Activated CD4-positive, alpha-beta T cell treated with anti-CD3 and anti-CD28 coated beads for 36 hours (primary cell): ENCODE data around the gene NARS2. TPM values are rescaled to one million over a fixed set of nuclear protein-coding genes. Genes with fewer than 3 reads are reported as not detected.

ENCODE experiments used
- ATAC-seq: fragments of 200-7000 bp; cut with Tn5 transposase; one replicate; pipeline ENCODE4 v1.10.0; 2021; ENCODE audit warnings: mild to moderate bottlenecking, moderate library complexity
- CTCF ChIA-PET: fragments of 350-600 bp; sonication (Branson Sonifier 250); formaldehyde crosslinking; loops from one replicate; lab custom pipeline; 2021; ENCODE audit warnings: antibody characterized with exemption; lab: Charles Lee
- POLR2A ChIA-PET: fragments of 350-600 bp; sonication (Branson Sonifier 250); formaldehyde crosslinking; loops from one replicate; lab custom pipeline; 2021; ENCODE audit warnings: antibody characterized with exemption, inconsistent platforms; lab: Charles Lee
- DNase-seq: peaks from one replicate; pipeline ENCODE4 v3.0.0-alpha.2; 2020
- H3K27ac Mint-ChIP-seq: one replicate; pipeline ENCODE4 v1.8.0; 2021; ENCODE audit warnings: mixed read lengths
- H3K27me3 Mint-ChIP-seq: one replicate; pipeline ENCODE4 v1.8.0; 2021; ENCODE audit warnings: mixed read lengths
- H3K36me3 Mint-ChIP-seq: one replicate; pipeline ENCODE4 v1.8.0; 2021; ENCODE audit warnings: low read depth, mixed read lengths
- H3K4me1 Mint-ChIP-seq: one replicate; pipeline ENCODE4 v1.8.0; 2021; ENCODE audit warnings: mixed read lengths
- H3K4me3 Mint-ChIP-seq: one replicate; pipeline ENCODE4 v1.8.0; 2021; ENCODE audit warnings: mild to moderate bottlenecking, moderate library complexity, mixed read lengths
- H3K9me3 Mint-ChIP-seq: one replicate; pipeline ENCODE4 v1.8.0; 2021; ENCODE audit warnings: low read depth, mixed read lengths
- intact Hi-C, 2 experiments: fragments of 100-400 bp; cut with DNase I in 1 of 2; cut with micrococcal nuclease in 1 of 2; formaldehyde crosslinking; loops; one replicate each; pipeline versions ENCODE4 v1.14.2 to v1.15.1; 2022 to 2024; cut with DNase I, micrococcal nuclease
- total RNA-seq, 2 experiments: library from RNA; stranded (reverse); gene quantifications; one replicate each; pipeline ENCODE4 v1.2.3, GENCODE V29; 2021

The NARS2 gene
- total RNA-seq, 2 experiments from 2014 or later = 22.9 to 33.4 TPM

GRCh38 chr11:78542007-78542406 is 32.7 kb downstream of the NARS2 start:
- ATAC-seq = no peak
- ChIA-PET CTCF (no interaction called here), POLR2A (no interaction called here)
- no peak for DNase-seq
- intact Hi-C loops = no loop called here
- H3K4me3 Mint-ChIP-seq = no peak overlapping the region
- peaks cover 18% of the 10 kb centered on the region for H3K36me3 Mint-ChIP-seq
- no peaks in the 10 kb centered on the region for H3K9me3 Mint-ChIP-seq
- H3K27ac Mint-ChIP-seq = no peak overlapping the region
- H3K4me1 Mint-ChIP-seq = peaks cover 9% of the 10 kb centered on the region
- H3K27me3 Mint-ChIP-seq = no peaks in the 10 kb centered on the region

- CTCF ChIA-PET = interaction anchor here (1.0 kb wide), 1 partner anchor 42 kb away, joined by 5 read pairs; no protein-coding TSS in a partner anchor
- peaks cover 16% of the 10 kb centered on the region for H3K36me3 Mint-ChIP-seq
Measured at GRCh38 chr11:78541537-78541936, 33.1 kb downstream of the NARS2 start.

GRCh38 chr11:78540256-78540655 is 34.4 kb downstream of the NARS2 start:
- CTCF ChIA-PET = no interaction called here
- H3K27me3 Mint-ChIP-seq = no peaks in the 10 kb centered on the region
- no peak overlapping the region for H3K4me3 Mint-ChIP-seq
- DNase-seq = no peak
- peaks cover 9% of the 10 kb centered on the region for H3K4me1 Mint-ChIP-seq
- POLR2A ChIA-PET = no interaction called here
- ATAC-seq = no peak
- H3K36me3 Mint-ChIP-seq = peaks cover 16% of the 10 kb centered on the region
- intact Hi-C loops = no loop called here
- H3K9me3 Mint-ChIP-seq = no peaks in the 10 kb centered on the region
- H3K27ac Mint-ChIP-seq = no peak overlapping the region

More at GRCh38 chr11:78541537-78541936, 33.1 kb downstream of the NARS2 start:
- ATAC-seq = no peak
- no peak for DNase-seq
- Mint-ChIP-seq H3K27me3 (no peaks in the 10 kb centered on the region), H3K9me3 (no peaks in the 10 kb centered on the region), H3K4me3 (no peak overlapping the region), H3K4me1 (peaks cover 9% of the 10 kb centered on the region), H3K27ac (no peak overlapping the region)
- intact Hi-C loops = no loop called here
- POLR2A ChIA-PET = no interaction called here

GRCh38 chr11:78539506-78539905 is 35.2 kb downstream of the NARS2 start:
- H3K27ac Mint-ChIP-seq = no peak overlapping the region
- H3K4me3 Mint-ChIP-seq = no peak overlapping the region
- no peaks in the 10 kb centered on the region for H3K9me3 Mint-ChIP-seq
- ChIA-PET POLR2A (no interaction called here), CTCF (no interaction called here)
- intact Hi-C loops = no loop called here
- ATAC-seq (no peak), DNase-seq (no peak)
- no peaks in the 10 kb centered on the region for H3K27me3 Mint-ChIP-seq
- H3K36me3 Mint-ChIP-seq = peaks cover 14% of the 10 kb centered on the region
- peaks cover 9% of the 10 kb centered on the region for H3K4me1 Mint-ChIP-seq

GRCh38 chr11:78536933-78537332 is 37.7 kb downstream of the NARS2 start:
- ChIA-PET CTCF (interaction anchor here (0.8 to 1.0 kb wide), 2 partner anchors 121 to 979 kb away, joined by 3 to 4 read pairs; no protein-coding TSS in a partner anchor), POLR2A (no interaction called here)
- H3K4me3 Mint-ChIP-seq = no peak overlapping the region
- intact Hi-C loops = no loop called here
- DNase-seq (no peak), ATAC-seq (no peak)
- no peak overlapping the region for H3K27ac Mint-ChIP-seq
- no peaks in the 10 kb centered on the region for H3K9me3 Mint-ChIP-seq
- no peaks in the 10 kb centered on the region for H3K27me3 Mint-ChIP-seq
- peaks cover 1% of the 10 kb centered on the region for H3K4me1 Mint-ChIP-seq
- H3K36me3 Mint-ChIP-seq = peaks cover 13% of the 10 kb centered on the region

- Mint-ChIP-seq H3K27ac (no peak overlapping the region), H3K4me1 (no peaks in the 10 kb centered on the region), H3K4me3 (no peak overlapping the region), H3K9me3 (no peaks in the 10 kb centered on the region), H3K36me3 (peaks cover 13% of the 10 kb centered on the region), H3K27me3 (no peaks in the 10 kb centered on the region)
- POLR2A ChIA-PET = no interaction called here
- CTCF ChIA-PET = interaction anchor here (0.6 to 1.2 kb wide), 3 partner anchors 30 to 1231 kb away, joined by 3 to 4 read pairs (median 3); no protein-coding TSS in a partner anchor
- DNase-seq (no peak), ATAC-seq (no peak)
- intact Hi-C loops = no loop called here
Measured at GRCh38 chr11:78535920-78536319, 38.7 kb downstream of the NARS2 start.

GRCh38 chr11:78535027-78535426 is 39.6 kb downstream of the NARS2 start:
- Mint-ChIP-seq H3K9me3 (no peaks in the 10 kb centered on the region), H3K4me1 (no peaks in the 10 kb centered on the region), H3K27ac (no peak overlapping the region), H3K27me3 (no peaks in the 10 kb centered on the region), H3K4me3 (no peak overlapping the region), H3K36me3 (peaks cover 13% of the 10 kb centered on the region)
- ChIA-PET CTCF (no interaction called here), POLR2A (no interaction called here)
- intact Hi-C loops = no loop called here
- peak; percentile 30 for ATAC-seq
- no peak for DNase-seq

GRCh38 chr11:78533399-78533798 is 41.3 kb downstream of the NARS2 start:
- DNase-seq (no peak), ATAC-seq (no peak)
- ChIA-PET CTCF (interaction anchor here (0.6 to 1.1 kb wide), 2 partner anchors 31 to 112 kb away, joined by 3 read pairs; no protein-coding TSS in a partner anchor), POLR2A (no interaction called here)
- no peak overlapping the region for H3K4me3 Mint-ChIP-seq
- peaks cover 8% of the 10 kb centered on the region for H3K36me3 Mint-ChIP-seq
- H3K4me1 Mint-ChIP-seq = no peaks in the 10 kb centered on the region
- H3K27ac Mint-ChIP-seq = no peak overlapping the region
- no peaks in the 10 kb centered on the region for H3K27me3 Mint-ChIP-seq
- intact Hi-C loops = no loop called here
- H3K9me3 Mint-ChIP-seq = no peaks in the 10 kb centered on the region

GRCh38 chr11:78532991-78533390 is 41.7 kb downstream of the NARS2 start:
- DNase-seq = no peak
- ChIA-PET CTCF (interaction anchor here (0.6 kb wide), 1 partner anchor 193 kb away, joined by 3 read pairs; no protein-coding TSS in a partner anchor), POLR2A (no interaction called here)
- no peaks in the 10 kb centered on the region for H3K9me3 Mint-ChIP-seq
- intact Hi-C loops = no loop called here
- ATAC-seq = no peak
- no peaks in the 10 kb centered on the region for H3K27me3 Mint-ChIP-seq
- H3K4me1 Mint-ChIP-seq = no peaks in the 10 kb centered on the region
- H3K36me3 Mint-ChIP-seq = peaks cover 7% of the 10 kb centered on the region
- no peak overlapping the region for H3K4me3 Mint-ChIP-seq
- H3K27ac Mint-ChIP-seq = no peak overlapping the region

- H3K4me3 Mint-ChIP-seq = no peak overlapping the region
- intact Hi-C loops = no loop called here
- H3K4me1 Mint-ChIP-seq = no peaks in the 10 kb centered on the region
- DNase-seq (no peak), ATAC-seq (no peak)
- POLR2A ChIA-PET = no interaction called here
- H3K27ac Mint-ChIP-seq = no peak overlapping the region
- peaks cover 15% of the 10 kb centered on the region for H3K36me3 Mint-ChIP-seq
- CTCF ChIA-PET = no interaction called here
- H3K9me3 Mint-ChIP-seq = peaks cover 2% of the 10 kb centered on the region
- no peaks in the 10 kb centered on the region for H3K27me3 Mint-ChIP-seq
Measured at GRCh38 chr11:78526497-78527146, 48.0 kb downstream of the NARS2 start.

- ChIA-PET POLR2A (no interaction called here), CTCF (no interaction called here)
- H3K36me3 Mint-ChIP-seq = peaks cover 12% of the 10 kb centered on the region
- H3K4me1 Mint-ChIP-seq = no peaks in the 10 kb centered on the region
- no peak for DNase-seq
- H3K27me3 Mint-ChIP-seq = no peaks in the 10 kb centered on the region
- ATAC-seq = no peak
- H3K9me3 Mint-ChIP-seq = peaks cover 2% of the 10 kb centered on the region
- intact Hi-C loops = no loop called here
- H3K4me3 Mint-ChIP-seq = no peak overlapping the region
- no peak overlapping the region for H3K27ac Mint-ChIP-seq
Measured at GRCh38 chr11:78525720-78526119, 48.9 kb downstream of the NARS2 start.

- no peak overlapping the region for H3K4me3 Mint-ChIP-seq
- ChIA-PET POLR2A (no interaction called here), CTCF (interaction anchor here (1.0 to 1.4 kb wide), 2 partner anchors 44 to 101 kb away, joined by 3 to 6 read pairs; no protein-coding TSS in a partner anchor)
- H3K9me3 Mint-ChIP-seq = no peaks in the 10 kb centered on the region
- intact Hi-C loops = no loop called here
- peaks cover 12% of the 10 kb centered on the region for H3K36me3 Mint-ChIP-seq
- H3K27me3 Mint-ChIP-seq = no peaks in the 10 kb centered on the region
- DNase-seq (no peak), ATAC-seq (no peak)
- H3K4me1 Mint-ChIP-seq = no peaks in the 10 kb centered on the region
- no peak overlapping the region for H3K27ac Mint-ChIP-seq
Measured at GRCh38 chr11:78520230-78520629, 54.4 kb downstream of the NARS2 start.
